ENCODE results near the gene TRIM9.

Gene TRIM9

GRCh38 chr14:51079085-51079484 lies 15.8 kb downstream of the TRIM9 start:
- no peak overlapping the region for H3K4me3 ChIP-seq (ENCODE audit: low read depth, low read length)
- TF ChIP-seq CTCF (IDR thresholded peaks at IDR 0.05; ENCODE audit: insufficient read depth, low read depth, low read length, missing control alignments) = no peak
- no peak for DNase-seq (ENCODE audit: low read depth)

GRCh38 chr14:51074701-51075385 lies 20.1 kb downstream of the TRIM9 start:
- no peak for DNase-seq (ENCODE audit: low read depth)
- no peak for TF ChIP-seq CTCF (IDR thresholded peaks at IDR 0.05; ENCODE audit: insufficient read depth, low read depth, low read length, missing control alignments)
- H3K4me3 ChIP-seq (ENCODE audit: low read depth, low read length) = no peak overlapping the region

- TF ChIP-seq CTCF (IDR thresholded peaks at IDR 0.05; ENCODE audit: insufficient read depth, low read depth, low read length, missing control alignments) = no peak
- H3K4me3 ChIP-seq (ENCODE audit: low read depth, low read length) = no peak overlapping the region
- no peak for DNase-seq (ENCODE audit: low read depth)
These were observed 21.2 kb downstream of the TRIM9 start for GRCh38 chr14:51073731-51074130.

- H3K4me3 ChIP-seq (ENCODE audit: low read depth, low read length) = no peak overlapping the region
- DNase-seq (ENCODE audit: low read depth) = no peak
- TF ChIP-seq CTCF (IDR thresholded peaks at IDR 0.05; ENCODE audit: insufficient read depth, low read depth, low read length, missing control alignments) = no peak
These were observed 21.9 kb downstream of the TRIM9 start for GRCh38 chr14:51072976-51073375.

GRCh38 chr14:51071857-51072256 lies 23.0 kb downstream of the TRIM9 start:
- no peak for DNase-seq (ENCODE audit: low read depth)
- no peak overlapping the region for H3K4me3 ChIP-seq (ENCODE audit: low read depth, low read length)
- TF ChIP-seq CTCF (IDR thresholded peaks at IDR 0.05; ENCODE audit: insufficient read depth, low read depth, low read length, missing control alignments) = no peak

- no peak for DNase-seq (ENCODE audit: low read depth)
- no peak for TF ChIP-seq CTCF (IDR thresholded peaks at IDR 0.05; ENCODE audit: insufficient read depth, low read depth, low read length, missing control alignments)
- no peak overlapping the region for H3K4me3 ChIP-seq (ENCODE audit: low read depth, low read length)
These were observed 24.2 kb downstream of the TRIM9 start for GRCh38 chr14:51070726-51071125.

- no peak for TF ChIP-seq CTCF (IDR thresholded peaks at IDR 0.05; ENCODE audit: insufficient read depth, low read depth, low read length, missing control alignments)
- H3K4me3 ChIP-seq (ENCODE audit: low read depth, low read length) = no peak overlapping the region
- DNase-seq (ENCODE audit: low read depth) = peak; percentile 2
These were observed 25.9 kb downstream of the TRIM9 start for GRCh38 chr14:51069055-51069454.
